NCI-H1105 (cell line): ENCODE results near the gene DLG1.

ENCODE experiments used
- DNase-seq: peaks from one replicate; lab custom pipeline; 2025; lab: John Stamatoyannopoulos, UW

The DLG1 gene

DNA sequence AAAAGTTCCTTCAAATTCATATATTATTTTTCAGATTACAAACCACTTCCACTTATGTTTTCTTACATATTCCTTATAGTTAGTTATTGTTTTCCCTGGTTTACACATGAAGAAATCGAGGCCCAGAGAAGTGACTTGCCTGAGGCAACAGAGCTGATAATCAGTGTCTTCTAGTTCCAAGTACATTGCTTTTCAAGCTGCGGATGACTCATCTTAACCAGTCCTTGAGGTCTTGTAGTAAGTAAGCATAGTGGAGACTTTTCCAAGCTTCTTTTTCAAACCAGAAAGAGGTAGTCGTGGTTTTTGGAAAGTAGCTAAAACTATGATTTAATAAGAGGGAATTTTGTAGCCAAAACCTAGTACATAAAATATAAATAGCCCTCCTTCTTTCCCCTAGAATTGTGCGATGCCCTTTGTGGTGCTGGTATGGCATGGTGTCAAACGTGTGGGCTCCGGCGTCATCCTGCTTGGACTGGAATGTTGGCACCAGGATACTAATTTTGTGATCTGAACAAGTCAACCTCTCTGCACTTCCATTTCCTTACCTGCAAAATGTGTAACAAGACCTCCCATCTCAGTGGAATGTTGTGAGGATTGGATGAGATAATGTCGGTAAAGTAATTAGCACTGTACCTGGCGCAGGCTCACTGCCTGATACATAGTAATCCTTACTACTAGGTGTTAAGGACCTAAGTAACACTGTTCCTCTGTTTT is 19.0 kb upstream of the DLG1 start:
- DNase-seq, result no peak

DNA sequence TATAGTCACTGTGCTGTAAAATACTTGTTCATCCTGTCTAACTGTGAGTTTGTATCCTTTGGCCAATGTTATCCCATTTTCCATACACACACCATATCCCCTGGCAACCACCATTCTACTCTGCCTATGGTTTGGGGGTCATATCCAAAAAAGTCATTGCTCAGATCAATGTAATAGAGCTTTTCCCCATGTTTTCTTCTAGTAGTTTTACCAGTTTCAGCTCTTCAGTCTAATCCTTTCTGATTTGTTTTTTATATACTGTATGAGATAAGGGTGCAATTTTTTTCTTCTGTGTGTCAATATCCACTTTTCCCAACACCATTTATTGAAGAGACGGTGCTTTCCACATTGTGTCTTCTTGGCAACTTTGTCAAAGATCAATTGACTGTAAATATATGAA is 14.0 kb upstream of the DLG1 start:
- no peak for DNase-seq

GRCh38 chr3:197311591-197311990 is 13.2 kb upstream of the DLG1 start:
- no peak for DNase-seq

DNA sequence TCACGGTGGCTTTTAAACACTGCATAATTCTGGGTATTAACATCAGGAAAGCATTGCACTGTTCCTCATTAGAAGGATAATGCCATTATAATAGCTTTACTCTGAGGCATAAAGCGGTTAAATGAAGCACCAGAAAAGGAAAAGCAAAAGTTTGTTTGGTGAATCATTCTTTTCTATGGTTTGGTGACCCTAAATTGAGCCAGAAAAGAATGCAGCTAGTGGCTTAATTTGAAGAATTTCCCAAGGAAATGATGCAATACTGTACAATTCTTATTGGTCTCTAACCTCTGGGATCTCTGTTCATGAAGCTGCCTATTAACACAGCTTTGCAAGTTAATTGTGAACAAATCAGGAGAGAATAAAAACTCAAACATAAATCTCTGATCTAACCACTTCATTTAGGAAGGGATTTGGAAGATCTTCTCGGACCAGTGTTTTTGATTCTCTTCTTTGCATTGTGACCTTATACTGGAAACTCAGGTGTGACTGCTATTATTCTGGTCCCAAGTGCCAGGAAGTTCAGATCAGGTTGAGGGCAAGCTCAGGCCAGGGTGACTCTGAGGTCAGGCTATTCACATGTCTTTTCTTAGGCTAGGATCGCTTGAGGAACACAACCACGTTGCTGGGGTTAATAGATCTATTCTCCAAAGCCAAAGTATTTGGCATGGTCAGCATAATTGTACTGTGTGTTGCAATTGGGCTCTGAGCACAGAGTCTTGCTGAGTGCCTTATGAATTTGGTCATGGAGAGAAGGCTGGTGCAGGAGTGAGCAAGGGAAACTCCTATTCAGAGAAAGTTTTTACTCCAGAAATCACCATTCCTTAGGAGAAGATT is 11.3 kb upstream of the DLG1 start:
- no peak for DNase-seq

GRCh38 chr3:197308591-197308990 is 10.2 kb upstream of the DLG1 start:
- DNase-seq, result no peak

DNA sequence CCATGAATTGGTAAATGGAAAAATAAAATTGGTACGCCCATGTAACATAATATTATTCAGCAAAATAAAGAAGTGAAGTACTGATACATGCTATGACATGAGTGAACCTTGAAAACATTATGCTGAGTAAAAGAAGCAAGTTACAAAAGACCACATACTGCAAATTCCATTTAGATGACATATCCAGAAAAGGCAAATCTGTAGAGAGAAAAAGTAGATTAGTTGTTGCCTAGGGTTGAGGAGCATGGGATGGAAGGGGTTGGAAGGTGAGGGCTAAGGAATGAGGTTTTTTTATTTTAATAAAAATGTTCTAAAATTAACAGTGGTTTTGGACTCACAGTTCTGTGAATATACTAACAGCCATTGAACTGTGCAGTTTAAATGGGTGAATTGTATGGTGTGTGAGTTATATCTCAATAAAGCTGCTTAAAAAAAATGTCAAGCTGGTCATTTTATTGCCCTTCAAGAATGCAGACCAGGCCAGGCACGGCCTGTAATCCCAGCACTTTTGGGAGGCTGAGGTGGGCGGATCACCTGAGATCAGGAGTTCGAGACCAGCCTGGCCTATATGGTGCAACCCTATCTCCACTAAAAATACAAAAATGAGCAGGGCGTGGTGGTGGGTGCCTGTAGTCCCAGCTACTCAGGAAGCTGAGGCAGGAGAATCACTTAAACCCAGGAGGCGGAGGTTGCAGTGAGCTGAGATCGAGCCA is 8.1 kb upstream of the DLG1 start:
- DNase-seq, result no peak

GRCh38 chr3:197305854-197306253 is 7.4 kb upstream of the DLG1 start:
- no peak for DNase-seq

DNA sequence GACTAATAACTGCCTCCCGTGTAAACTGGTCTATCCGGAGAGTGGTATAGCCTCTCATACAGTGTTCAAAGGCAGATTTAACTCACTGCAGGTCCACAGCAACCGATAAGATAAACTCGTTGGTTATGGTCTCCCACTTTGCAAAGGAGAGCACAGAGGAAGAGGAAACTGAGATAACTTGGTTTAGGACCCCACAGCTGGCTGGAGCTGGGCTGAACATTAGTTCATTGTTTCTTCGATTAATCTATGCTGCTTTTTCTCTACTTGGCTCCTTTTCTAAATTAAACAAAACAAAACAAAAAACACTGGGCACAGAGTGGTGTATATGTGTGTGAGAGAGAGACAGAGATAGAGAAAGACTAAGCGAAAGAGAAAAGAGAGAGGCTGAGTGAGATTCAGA is 5.0 kb upstream of the DLG1 start:
- no peak for DNase-seq

DNA sequence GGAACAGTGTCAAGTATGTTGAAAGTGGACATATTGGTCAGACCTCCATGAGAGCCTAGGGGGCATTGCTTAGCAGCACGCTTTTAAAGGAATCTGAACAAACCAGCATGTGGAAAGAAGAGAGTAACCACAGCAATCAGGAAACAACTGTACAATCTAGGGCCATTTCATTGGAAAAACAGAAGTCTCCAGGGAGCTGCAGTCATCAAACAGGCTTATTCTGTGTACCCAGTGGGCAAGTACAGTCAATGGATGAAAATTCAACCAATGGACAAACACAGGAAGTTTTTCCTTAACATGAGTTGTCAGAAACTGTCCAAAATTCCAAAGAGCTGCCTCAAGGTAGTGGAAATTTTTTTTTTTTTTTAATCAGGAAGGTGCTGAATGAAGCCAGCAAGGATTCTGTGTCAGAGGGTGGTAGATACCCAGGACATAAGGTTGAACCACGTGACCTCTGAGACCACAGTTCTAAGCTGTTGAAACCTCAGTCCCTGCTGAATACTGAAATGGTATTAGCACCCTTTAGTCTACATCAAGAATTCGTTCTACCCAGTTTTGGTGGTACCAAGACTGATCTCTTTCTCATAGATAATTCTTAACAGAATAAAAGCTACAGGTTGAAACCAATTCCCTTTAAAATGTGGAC is 4.4 kb upstream of the DLG1 start:
- DNase-seq, result no peak

- no peak for DNase-seq
Observed at GRCh38 chr3:197302033-197302432, 3.6 kb upstream of the DLG1 start.

GRCh38 chr3:197300361-197300760 is 1.9 kb upstream of the DLG1 start:
- DNase-seq, result no peak

GRCh38 chr3:197298945-197299854 is 788 bp upstream of the DLG1 start:
- peak; percentile 59 for DNase-seq

GRCh38 chr3:197297476-197298340 is 704 bp downstream of the DLG1 start:
- peak; percentile 97 for DNase-seq

DNA sequence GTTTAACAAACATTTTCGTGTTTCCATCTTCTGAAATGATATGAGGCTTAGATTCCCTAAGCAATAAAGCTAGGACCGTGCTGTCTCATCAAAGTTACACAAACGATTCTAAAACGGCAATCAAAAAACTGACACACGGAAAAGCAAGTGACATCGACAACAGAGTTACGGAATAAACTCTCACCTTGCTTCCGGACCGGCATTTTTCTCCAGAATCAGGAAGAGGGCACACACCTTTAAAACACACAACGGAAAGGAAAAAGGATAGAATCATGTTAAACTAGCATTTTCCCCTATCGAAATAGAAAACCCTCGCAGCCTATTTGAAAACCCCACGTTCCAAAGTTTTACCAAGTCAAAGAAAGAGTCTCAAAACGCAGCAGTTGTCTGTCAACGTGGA is 1.4 kb downstream of the DLG1 start:
- DNase-seq, result no peak

DNA sequence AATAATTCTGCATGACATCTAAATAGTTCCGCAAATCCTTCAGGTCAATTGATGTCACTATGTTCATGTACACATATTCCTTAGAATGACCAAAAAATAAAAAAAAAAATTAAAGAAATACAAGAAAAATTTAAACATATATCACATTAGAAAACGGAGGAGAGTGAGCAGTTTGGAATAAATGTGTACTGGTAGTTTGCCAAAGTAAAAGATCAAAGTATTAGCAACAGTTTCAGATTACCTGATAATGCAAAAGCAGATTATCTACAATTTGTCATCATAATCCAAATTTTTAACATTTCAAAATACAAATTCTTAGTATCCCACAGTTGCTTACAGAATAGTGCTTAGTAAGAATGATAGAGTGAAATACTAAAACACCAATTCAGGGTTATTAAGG is 1.9 kb downstream of the DLG1 start:
- DNase-seq, result no peak

GRCh38 chr3:197295871-197296270 is 2.5 kb downstream of the DLG1 start:
- no peak for DNase-seq

DNA sequence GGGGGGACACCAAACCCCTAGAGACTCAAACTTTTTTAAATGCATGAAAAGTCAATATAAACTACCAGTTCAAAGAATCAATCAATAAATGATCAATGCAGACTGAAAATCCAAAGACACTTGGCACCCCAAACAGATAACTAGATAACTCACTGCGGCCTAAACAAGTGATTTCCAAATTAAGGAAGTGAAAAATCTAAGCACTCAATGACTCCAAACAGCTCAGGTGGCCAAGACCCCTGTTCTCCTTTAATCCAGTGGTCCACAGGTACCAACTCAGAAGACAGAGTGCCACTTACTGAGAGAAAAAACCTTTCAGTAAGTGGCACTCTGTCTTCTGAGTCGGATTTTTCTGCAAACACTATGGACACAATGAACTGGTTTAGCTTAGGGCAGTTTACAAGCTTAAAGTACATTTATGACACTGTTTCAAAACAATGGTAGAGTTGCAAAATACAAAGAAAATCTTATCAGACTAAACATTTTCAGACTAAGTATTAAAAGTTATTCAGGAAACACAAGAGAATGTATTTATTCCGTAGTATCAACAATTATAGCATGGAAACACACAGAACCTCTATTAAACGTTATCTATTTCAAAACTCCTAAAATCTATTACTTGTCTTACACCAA is 4.7 kb downstream of the DLG1 start:
- DNase-seq, result no peak

DNA sequence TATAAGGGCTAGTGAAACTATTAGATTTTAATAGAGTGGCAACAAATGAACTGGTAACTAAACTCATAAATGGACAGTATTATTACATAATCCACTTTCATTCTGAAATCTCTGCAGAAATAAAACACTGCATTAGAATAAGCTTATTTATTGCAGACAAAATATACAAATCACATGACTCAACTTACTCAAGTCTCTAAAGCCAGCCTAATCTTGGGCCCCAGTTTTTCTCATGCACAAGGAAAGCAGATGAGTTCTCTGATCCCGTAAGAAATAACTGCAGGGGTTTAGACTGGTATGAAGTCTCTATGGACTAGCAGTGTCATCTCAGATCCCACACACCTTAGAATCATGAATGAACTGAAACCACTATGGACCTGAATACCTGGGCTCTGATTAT is 5.8 kb downstream of the DLG1 start:
- DNase-seq, result no peak

DNA sequence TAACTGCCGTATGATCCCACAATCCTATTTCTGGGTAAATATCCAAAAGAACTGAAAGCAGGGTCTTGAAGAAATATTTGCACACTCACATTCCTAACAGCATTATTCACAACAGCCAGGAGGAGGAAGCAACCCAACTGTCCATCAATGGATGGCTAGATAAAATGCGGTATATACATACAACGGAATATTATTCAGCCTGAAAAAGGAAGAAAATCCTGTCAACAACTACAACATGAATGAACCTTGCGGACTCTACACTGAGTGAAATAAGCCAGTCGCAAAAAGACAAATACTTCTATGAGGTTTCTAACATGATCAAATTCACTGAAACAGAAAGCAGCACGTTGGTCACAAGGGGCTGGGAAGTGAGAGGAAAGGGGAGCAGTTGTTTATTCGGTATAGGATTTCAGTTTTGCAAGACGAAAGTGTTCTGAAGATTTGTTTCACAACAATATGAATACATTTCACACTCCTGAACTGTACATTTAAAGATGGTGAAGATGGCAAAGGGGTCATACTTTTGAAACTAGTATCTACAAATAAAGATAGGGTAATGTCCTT is 6.2 kb downstream of the DLG1 start:
- no peak for DNase-seq

- no peak for DNase-seq
Observed at GRCh38 chr3:197289726-197290125, 8.7 kb downstream of the DLG1 start.
